GM21737 (cell line): ENCODE results near the gene CPA5.
"Not testable (repeated sequence)": the region's sequence is repeated elsewhere in the genome, so short reads cannot be mapped to it uniquely, and the experiment has no call there.

ENCODE experiments used
- ATAC-seq: cut with Tn5 transposase; IDR thresholded peaks from one replicate; pipeline ENCODE4 v1.9.1; 2021; ENCODE audit warnings: mild to moderate bottlenecking, moderate library complexity; ENCODE audit not compliant: unreplicated experiment

Gene CPA5

DNA sequence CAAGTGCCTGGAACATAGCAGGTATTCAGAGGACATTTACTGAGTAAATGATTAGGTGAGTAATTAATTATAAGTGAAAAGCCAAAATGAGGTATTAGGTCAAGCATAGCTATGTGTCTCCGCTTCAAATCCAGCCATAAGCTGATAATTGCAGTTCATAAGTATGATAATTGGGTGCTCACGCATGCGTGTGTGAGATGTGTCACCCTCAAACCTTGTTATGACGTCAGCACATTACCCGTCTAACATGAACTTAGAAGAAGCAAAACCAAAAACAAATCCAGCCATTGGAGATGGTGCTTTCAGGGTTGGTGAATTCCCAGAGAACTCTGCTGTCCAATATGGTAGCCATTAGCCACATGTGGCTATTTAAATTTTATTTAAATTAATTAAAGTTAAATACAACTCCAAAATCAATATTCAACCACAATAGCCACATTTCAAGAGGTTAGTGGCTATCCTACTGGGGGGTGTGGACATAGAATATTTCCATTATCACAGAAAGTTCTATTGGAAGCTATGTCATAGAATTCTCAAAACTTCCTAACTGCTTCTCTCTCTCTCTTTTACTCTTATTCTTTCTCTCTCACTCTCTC, at the start of gene CPA5:
Gene CPA5, plus strand, starts transcription at position 546 of the 596 bp plus-strand sequence. CDS start 1,670 bp downstream, outside the sequence.
- no peak for ATAC-seq

GRCh38 chr7:130296221-130296951, 48.2 kb upstream of the CPA5 start:
- no peak for ATAC-seq

DNA sequence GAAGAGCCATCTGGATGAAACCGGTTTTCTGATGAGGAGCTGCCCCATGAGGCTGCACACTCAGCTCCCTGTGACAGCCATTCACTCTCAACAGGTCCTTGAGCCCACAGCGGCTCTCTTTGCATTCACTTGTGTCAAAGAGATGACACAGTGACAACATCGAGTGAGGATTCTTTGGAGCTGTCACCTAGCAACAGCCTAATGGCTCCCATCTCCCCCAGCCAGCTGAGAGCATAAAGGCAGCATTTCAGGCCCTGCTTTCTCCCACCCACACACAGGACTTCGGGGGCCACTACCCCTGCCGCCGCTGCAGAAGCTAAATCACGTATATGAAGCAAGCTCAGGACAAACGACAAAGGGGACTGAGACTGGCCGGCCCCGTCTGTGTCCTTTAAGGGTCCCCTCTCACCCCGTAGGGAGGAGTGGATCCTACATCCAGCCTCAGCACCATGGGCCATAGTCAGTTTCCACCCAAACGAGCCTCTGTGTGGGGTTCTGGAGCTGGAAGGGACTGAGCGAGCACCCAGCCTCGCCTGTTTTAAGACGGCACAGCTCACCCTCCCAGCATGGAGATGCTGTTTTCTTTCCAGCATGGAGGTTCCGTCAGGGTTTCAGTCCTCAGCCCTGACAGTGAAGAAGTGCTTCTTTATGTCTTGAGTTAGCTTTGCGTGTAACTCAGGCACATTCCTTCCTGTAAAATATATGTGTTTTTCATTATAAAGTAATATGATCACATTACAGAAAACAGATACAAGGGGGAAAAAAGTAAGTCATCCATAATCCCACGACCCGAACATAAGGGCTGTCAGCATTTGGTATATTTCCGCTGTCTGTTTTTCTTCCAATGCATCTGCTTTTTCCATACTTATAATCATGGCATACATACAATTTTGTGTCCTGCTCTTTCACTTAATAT, 46.7 kb upstream of the CPA5 start:
- no peak for ATAC-seq

DNA sequence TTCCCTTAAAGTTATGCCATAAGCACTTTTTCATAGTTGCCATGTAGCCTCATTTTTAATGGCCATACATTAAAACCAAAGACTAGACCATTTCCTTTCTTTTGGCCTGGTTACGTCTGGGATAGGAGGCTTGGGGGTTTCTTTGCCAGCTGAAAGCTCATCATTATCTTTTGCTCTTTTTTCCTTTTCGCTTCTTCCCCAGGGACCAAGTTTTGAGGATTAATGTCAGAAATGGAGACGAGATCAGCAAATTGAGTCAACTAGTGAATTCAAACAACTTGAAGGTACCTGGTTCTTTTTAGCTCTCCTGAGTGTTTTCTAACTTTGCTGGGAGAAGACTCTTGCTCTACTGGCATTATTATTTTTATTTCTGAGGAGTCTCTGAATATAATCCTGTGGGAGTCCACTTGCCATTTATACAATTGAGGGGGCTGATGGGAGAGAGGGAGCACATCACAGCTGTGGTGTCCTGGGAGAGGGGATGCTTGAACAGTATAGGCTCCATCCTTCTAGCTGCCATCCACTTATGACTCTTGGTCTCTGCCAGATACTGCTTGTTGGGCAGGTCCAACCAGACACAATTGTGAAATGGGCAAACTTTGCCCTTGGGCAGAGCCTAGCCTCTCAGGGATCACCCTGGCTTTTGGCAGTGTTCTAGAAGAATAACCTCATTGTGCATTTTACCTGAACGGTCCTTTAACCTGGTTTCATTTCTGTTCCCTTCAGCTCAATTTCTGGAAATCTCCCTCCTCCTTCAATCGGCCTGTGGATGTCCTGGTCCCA, 45.9 kb upstream of the CPA5 start:
- no peak for ATAC-seq

- ATAC-seq = no peak
Observed at GRCh38 chr7:130299866-130300265, 44.8 kb upstream of the CPA5 start.

- ATAC-seq = no peak
Observed at GRCh38 chr7:130301501-130302020, 43.1 kb upstream of the CPA5 start.

GRCh38 chr7:130302649-130303048, 42.0 kb upstream of the CPA5 start:
- no peak for ATAC-seq

GRCh38 chr7:130303127-130303526, 41.5 kb upstream of the CPA5 start:
- ATAC-seq = no peak

DNA sequence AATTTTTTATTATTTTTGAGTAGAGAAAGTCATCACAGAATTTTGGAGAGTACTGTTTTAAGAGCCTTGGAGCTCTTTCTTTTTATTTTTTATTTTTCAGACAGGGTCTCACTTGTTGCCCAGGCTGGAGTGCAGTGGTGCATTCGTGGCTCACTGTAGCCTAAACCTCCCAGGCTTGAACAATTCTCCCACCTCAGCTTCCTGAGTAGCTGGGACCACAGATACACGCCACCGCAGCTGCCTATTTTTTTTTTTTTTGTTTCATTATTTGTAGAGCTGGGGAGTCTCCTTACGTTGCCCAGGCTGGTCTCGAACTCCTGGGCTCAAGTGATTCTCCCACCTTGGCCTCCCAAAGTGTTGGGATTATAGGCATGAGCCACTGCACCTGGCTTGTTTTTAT, 41.1 kb upstream of the CPA5 start:
- no peak for ATAC-seq

DNA sequence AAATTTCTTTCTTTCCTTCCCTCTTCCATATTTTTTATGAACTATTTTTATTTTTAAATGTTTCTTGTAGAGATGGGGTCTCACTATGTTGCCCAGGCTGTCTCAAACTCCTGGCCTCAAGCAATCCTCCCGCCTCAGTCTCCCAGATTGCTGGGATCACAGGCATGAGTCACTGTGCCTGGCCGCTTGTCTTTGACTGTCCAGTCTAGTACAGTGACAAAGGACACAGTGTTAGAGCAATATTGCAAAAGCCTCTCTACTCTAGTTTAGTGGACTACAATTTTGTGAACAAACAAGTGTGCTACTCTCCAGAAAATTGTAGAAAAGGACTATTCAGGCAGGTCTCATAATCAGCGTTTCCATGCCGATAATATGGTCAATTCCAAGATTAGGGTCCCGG, 40.6 kb upstream of the CPA5 start:
- ATAC-seq = no peak

DNA sequence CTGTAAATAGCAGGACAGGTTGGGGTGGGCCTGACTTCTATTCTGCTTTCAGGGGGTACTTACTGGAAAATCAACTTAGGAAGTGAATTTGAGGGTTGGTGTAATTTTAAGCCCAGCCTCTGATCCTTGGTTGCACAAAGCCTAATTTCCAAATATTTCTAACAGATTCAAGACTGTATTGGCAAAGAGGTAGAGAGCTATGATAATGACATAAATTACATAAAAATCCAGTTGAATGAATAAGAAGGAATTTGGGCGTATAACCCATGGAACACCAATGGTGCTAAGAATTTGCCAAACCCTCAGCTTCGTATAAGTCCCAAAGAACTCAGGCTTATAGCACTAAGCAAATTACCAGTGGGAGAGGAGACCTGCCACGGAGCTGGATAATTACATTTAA, 39.7 kb upstream of the CPA5 start:
- ATAC-seq = no peak

GRCh38 chr7:130305433-130306042, 39.1 kb upstream of the CPA5 start:
- no peak for ATAC-seq

GRCh38 chr7:130309986-130310385, 34.6 kb upstream of the CPA5 start:
- ATAC-seq = no peak

DNA sequence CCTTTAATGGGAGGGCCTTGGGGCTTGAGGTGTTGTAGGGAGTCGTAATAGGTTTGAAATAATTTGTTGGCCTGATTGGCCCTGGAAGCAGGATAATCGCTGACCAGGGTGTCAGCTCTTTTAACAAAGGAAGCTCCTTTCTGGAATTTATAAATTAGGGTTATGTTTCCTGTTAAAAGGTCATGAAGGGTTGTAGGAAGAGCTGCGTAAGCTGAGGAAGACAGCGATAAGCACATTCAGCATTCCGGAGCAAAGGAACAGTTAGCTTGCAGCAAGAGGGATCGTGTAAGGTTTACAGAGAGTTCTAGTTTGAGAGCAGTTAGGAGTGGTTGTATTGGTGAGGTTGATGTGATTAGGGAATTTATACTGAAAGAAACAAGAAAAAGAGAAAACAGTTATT, 30.3 kb upstream of the CPA5 start:
- ATAC-seq = no peak

GRCh38 chr7:130319541-130319940, 25.1 kb upstream of the CPA5 start:
- no peak for ATAC-seq

DNA sequence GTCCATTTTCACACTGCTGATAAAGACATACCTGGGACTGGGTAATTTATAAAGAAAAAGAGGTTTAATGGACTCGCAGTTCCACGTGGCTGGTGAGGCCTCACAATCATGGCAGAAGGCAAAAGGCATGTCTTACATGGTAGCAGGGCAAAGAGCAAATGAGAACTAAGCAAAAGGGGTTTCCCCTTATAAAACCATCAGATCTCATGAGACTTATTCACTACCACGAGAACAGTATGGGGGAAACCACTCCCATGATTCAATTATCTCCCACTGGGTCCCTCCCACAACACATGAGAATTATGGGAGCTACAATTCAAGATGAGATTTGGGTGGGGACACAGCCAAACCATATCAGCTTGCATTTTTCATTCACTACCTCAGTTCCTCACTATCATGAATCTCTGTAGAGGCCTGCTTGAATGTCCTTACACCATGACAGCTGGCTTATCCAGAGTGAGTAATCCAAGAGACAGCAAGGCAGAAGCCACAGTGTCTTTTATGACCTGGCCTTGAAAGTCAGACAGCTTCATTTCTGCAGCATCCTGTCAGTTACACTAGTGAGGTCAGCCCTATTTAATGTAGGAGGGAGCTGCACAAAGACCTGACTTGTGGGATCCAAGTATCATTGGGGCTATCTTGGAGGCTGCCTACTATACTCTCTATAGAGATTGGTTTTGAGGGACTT, 22.9 kb upstream of the CPA5 start:
- ATAC-seq = not testable (repeated sequence)

DNA sequence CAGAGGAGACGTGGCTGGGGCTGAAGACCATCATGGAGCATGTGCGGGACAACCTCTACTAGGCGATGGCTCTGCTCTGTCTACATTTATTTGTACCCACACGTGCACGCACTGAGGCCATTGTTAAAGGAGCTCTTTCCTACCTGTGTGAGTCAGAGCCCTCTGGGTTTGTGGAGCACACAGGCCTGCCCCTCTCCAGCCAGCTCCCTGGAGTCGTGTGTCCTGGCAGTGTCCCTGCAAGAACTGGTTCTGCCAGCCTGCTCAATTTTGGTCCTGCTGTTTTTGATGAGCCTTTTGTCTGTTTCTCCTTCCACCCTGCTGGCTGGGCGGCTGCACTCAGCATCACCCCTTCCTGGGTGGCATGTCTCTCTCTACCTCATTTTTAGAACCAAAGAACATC, 22.0 kb upstream of the CPA5 start:
- ATAC-seq = no peak

DNA sequence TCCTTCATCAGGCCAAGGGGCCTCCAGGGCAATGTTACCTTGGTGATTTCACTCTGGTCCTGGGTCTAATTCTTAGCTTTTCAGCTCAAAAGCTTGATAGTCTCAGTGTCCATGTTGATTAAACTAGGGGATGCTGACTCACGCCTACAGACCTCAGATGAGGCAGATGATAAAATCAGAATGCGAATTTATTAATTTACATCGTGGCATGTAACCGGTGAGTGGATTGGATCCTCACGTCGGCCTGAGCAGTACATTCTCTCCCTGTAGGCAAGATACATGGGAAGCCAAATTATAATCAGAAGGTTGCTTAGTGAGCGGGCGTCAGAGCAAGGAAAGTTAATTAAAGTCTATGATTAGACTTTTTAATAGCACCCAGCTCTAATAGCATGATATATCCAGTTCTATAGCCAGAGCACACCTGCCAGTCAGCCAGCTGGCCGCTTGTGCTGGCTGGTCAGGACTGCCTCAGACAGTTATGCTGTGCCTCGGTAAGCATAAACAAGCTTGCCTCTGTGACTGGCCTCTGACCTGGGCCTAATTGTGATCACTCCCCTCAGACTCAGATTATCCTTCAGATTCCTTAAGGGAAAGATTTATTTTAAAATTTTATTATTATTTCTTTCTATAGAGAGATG, 20.2 kb upstream of the CPA5 start:
- ATAC-seq = no peak

- no peak for ATAC-seq
Observed at GRCh38 chr7:130329681-130330080, 14.9 kb upstream of the CPA5 start.
